ENCODE results near the gene HSD17B14. TPM values are rescaled to one million over a fixed set of nuclear protein-coding genes. Genes with fewer than 3 reads are reported as not detected.

Gene HSD17B14
- total and polyA plus RNA-seq, 2 of the 8 experiments (the other 6 are each of a cell fraction or from before 2014, with no cell fraction given): 8.4 to 25.5 TPM

- TF ChIP-seq CHD7 (IDR thresholded peaks at IDR 0.05; ENCODE audit: insufficient replicate concordance, low read length) (no peak), SP2 (IDR thresholded peaks at IDR 0.05; ENCODE audit: low read length) (no peak), KDM1A (IDR thresholded peaks at IDR 0.05; ENCODE audit: borderline replicate concordance, low read length) (no peak), CTCF (IDR thresholded peaks at IDR 0.05; ENCODE audit: control extremely low read depth in 1 of 3, insufficient read depth in 1 of 3, low read depth in 1 of 3, low read length in 3 of 3) (no peak), SAP30 (IDR thresholded peaks at IDR 0.05; ENCODE audit: insufficient read depth, insufficient replicate concordance, low read length) (no peak), TCF12 (IDR thresholded peaks at IDR 0.05; ENCODE audit: low read depth, low read length) (no peak), SP1 (IDR thresholded peaks at IDR 0.05; ENCODE audit: low read depth, low read length) (no peak), POLR2A (IDR thresholded peaks at IDR 0.05; ENCODE audit: control extremely low read depth in 1 of 2, low read depth in 2 of 2, low read length in 2 of 2) (no peak), EP300 (IDR thresholded peaks at IDR 0.05; ENCODE audit: borderline replicate concordance in 1 of 2, low read depth in 2 of 2, low read length in 2 of 2) (no peak), SIX5 (IDR thresholded peaks at IDR 0.05; ENCODE audit: low read depth, low read length) (no peak)
Observed at GRCh38 chr19:48853483-48853882, 17.2 kb upstream of the HSD17B14 start (continued).

All from H1 (cell line).